Stimulated activated CD8-positive, alpha-beta memory T cell treated with anti-CD3 and anti-CD28 coated beads, Interleukin-4, amount 100 ng/mL, for 1 hour (primary cell): ENCODE measurements around the gene PRR27.

Experiments
- DNase-seq, 2 donors: peaks; one replicate each; pipeline ENCODE4 v3.0.0-alpha.2; 2020; ENCODE audit warnings: low read depth in 2 of 2, low spot score in 1 of 2

The PRR27 gene

DNA sequence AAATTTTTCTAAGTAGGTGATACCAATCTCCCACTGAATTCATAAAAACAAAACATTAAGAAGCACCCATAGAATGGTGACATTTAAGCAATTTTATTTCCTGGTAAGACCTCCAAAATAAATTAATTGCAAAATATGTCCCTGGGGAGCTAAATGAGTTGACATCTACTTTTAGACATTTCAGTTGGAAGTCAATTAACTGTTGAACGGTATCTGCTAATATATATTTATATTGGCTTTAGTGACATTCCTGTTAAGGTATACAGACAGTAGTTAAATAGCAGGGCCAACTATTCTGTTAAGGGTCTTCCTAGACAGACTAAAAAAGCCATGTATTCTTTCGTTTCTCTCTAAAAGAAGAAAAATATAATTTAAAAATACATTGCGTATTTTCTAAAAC is at the start of gene PRR27:
TSS of gene PRR27 (plus strand) at position 301 of the 400 bp plus-strand sequence. CDS start 139 bp downstream, outside the sequence.
- DNase-seq, result no peak

DNA sequence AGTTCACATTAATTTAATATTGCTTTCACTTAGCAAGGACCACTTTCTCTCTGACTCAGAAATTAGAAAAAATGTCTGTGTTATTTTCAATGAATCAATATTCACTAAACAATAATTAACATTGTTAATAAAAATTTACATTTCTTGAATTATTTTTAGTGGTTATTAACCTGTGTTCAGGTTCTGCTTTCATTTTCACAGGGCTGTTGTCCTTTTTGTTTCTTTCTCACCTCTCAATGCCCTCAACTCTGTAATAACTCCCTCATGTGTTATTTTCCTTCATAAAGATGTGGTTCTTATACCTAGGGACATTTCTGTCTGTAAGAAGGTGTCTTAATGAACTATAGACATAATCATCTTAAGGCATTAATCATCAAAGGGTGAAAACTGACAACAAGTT is 43.1 kb upstream of the PRR27 start:
- no peak for DNase-seq

DNA sequence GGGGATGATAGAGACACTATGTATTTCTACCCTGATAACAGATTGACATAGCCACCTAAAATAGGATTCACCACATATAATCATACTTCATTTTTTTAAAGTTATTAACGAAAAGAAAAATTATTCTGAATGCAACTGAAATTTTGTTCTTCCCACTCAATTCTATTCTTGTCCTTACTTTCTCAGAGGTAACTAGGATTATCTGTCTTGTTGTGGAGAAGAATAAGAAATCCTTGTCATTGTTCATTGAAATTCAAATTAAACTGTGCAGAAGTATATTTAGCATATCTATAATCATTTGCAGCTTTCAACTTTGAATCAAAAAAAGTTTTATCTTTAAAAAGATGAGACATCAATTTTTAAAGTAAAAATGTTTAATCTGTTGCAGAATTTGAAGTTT is 40.4 kb upstream of the PRR27 start:
- DNase-seq, result no peak

DNA sequence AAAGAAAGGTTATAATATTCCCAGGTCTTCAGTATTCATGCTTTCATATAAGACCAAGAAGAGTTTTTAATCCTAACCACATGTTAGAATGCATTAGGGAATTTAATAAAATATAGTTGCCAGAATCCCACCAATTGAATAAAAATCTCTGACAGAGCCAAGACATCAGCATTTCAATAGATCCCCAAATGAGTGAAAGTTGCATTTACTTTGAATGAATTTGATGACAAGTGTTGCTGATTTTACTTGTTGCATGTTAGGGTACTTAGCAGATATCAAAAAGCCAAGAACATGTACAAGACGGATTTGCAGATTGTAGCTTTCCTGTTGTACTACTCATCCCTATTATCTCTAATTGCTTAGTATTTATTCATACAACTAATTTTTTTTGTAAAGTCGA is 39.9 kb upstream of the PRR27 start:
- DNase-seq, result no peak

DNA sequence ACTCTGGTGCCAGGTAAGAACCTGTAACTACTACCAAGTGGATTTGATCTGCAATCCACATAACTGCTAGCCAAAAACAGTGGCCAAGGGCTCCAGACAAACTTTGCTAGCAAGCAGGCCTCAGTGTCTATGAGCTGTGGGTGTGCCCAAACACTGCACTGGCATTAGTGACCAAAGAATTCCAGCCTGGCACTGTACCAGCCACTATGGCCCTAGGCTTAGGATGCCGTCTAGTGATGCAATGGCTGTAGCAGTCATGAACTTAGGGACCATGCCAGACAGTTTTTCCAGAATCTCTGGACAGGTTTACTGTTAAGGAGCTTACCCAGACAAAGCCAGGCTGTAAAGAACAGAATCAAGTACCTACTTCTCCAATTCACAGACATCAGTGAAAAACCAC is 33.7 kb upstream of the PRR27 start:
- DNase-seq, result no peak

DNA sequence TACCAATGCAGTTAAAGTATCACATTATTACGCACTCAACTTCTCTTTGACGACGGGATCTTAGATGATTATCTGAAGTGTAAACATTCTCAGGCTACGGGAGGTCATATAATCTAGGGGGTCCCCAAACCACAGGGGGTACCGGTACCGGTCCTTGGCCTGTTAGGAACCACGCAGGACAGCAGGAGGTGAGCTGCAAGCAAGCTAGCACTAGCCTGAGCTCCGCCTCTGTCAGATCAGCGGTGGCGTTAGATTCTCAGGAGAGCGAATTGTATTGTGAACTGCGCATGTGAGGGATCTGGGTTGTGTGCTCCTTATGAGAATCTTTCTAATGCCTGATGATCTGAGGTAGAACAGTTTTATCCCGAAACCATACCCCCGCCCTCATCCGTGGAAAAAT is 20.6 kb upstream of the PRR27 start:
- no peak for DNase-seq

DNA sequence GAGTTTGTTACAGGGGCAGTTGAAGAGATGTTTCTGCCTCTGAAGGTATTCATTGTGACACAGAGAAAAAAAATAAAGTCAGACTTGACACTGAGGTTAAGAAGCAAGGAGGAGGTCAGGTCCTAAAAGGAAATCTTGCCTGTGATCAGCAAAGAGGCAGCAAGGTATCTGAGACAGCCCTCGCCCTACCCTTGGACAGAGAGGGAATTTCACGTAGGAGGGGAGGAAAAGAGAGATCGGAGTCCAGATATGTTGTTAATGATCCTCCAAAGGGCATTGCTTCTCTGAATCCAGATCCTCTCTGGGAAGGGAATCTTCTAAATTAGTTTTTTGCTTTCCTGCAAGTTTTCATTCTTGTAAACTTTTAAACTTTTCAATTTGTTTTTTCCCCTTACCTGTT is 15.3 kb upstream of the PRR27 start:
- no peak for DNase-seq

DNA sequence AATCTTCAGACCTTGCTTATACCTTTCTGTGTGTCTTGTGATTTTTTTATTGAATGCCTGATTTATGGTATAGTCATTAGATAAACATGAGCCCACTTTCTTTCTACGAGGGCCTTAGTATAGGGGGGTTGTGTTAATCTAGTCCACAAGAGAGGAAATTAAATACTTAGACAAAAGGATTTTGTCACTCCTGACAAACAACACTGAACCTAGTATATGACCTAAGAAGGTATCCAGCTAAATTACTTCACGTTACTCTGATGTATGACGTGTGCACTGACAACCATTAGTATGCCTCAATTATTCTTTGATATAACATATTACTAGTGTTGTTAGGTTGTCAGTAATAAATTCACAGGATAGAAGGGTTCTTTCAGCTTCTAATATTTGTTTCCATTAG is 2.8 kb upstream of the PRR27 start:
- DNase-seq, result no peak

DNA sequence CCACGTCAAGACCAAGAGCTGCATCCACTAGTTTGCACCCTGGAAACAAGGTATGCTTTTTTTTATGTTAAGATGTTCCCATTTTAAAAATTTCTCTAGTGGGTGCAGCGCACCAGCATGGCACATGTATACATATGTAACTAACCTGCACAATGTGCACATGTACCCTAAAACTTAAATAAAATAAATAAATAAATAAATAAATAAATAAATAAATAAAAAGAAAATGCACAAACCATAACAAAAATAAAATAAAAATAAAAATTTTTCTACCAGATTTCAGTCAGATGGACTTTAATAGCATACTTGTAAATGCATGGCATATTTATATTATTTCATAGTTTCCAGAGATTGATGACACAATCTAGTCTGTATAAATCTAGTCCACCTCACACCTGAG is 1.9 kb upstream of the PRR27 start:
- DNase-seq, result no peak

DNA sequence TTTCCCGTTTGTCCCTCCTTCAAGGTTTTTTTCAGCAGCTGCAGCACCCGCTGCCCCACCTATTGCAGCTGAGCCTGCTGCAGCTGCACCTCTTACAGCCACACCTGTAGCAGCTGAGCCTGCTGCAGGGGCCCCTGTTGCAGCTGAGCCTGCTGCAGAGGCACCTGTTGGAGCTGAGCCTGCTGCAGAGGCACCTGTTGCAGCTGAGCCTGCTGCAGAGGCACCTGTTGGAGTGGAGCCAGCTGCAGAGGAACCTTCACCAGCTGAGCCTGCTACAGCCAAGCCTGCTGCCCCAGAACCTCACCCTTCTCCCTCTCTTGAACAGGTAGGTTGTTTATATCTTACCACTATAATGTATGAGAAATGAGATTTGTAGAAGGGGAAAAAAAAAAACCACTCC is 4.5 kb downstream of the PRR27 start:
- no peak for DNase-seq

DNA sequence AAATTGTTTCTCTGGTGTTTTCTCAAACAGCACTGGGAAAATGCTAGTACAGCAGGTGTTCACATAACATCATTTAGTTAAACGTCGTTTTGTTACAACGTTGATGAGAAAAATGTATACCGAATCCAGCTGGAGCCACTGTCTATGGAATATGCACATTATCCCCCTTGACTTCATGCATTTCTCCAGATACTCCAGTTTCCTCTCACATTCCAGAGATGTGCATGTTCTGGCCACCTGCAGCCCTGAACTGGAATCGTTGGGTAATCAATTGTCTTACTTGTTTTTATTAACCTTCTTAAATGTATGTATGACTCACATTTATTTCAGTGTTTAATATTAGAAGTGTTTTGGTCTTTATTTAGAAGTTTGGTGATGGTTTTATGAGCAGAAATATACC is 23.1 kb downstream of the PRR27 start:
- DNase-seq, result no peak

DNA sequence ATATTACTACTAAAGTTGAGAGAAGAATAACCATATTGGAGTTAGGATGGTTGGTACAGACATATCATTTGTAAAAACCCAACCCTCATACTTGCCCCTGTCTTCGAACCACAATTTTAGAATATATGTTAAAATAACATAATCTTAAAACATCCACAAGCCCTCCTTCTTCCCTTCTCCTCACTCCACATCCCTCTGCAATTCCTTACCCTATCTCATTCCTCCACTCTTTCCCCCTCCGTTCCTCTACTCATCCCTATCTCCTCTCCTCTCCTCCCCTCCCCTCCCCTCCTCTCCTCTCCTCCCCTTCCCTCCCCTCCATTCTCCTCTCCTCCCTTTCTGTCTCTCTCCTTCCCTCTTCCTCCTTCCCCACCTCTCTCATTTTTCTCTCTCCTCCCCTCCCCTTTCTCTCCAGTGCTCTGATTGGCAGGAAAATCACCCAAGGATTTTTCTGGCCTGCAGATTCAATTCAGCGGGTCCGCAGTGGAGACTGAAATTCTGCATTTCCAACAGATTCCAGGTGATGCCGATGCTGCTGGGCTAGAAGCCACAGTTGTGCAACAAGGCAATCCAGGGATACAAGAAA is 24.1 kb downstream of the PRR27 start:
- no peak for DNase-seq

DNA sequence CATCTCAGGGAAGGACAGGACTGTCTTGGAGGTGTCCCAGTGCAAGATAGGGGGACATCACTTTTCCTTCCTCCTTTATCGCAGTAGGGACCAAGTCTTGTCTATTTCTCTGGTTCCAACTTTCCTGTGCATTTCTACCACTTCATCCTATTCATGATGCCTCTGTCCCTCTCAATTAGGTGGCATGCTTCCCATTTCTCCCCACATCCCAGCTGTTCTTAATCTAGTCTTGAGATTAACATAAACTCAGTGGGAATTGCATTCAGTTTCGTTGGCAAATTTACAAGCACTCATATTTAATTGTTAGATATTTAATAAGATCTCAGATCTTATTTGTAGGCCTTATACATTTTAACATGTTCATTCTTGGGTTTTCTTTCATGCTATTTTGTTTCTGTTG is 25.8 kb downstream of the PRR27 start:
- no peak for DNase-seq

DNA sequence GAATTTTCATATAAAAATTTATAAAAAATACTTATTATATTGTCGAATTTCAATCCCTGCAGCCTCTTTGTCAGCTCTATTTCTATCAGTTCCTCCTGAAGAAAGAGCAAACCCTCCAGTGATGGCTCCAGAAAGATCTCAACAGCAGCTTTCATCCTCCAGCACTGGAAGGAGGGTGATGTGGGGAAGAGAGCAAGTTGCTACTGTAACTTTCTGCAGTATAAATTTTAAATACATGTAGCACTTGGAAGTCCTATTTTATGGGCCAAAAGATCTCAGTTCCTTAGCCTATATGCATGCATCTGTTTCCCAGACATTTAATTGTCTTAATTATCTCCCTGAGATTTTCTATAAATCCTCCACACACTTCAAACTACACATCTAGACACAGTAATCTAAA is 27.8 kb downstream of the PRR27 start:
- no peak for DNase-seq

DNA sequence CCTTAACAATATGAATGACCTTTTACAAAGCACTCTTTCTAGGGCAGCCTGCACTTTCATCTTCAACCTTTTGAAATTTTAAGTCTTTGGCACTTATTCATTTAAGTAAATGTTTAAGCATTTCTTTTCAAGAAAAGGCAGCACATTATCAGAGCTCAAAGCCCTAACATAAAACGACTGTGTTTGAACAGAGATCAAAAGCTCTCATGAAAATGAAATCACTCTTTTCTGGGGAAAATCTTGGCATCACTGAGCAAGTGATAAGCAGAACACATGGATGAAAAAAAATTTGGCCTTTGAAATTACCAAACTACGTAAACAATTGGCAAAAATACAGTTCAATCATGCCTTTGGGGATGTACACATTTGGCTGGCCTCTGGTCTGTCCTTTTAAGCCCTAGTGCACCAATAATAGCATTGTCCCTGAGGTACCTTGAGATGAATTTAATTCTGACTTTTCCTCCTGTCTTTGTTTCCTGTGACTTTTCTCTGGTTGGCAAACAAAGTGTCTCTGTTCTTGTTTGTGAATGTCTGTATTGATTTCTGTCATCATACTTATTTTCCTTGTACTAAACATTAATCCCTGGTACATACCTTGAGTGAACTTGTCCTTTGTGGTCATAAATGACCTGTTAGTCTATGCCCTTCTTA is 28.6 kb downstream of the PRR27 start:
- no peak for DNase-seq

DNA sequence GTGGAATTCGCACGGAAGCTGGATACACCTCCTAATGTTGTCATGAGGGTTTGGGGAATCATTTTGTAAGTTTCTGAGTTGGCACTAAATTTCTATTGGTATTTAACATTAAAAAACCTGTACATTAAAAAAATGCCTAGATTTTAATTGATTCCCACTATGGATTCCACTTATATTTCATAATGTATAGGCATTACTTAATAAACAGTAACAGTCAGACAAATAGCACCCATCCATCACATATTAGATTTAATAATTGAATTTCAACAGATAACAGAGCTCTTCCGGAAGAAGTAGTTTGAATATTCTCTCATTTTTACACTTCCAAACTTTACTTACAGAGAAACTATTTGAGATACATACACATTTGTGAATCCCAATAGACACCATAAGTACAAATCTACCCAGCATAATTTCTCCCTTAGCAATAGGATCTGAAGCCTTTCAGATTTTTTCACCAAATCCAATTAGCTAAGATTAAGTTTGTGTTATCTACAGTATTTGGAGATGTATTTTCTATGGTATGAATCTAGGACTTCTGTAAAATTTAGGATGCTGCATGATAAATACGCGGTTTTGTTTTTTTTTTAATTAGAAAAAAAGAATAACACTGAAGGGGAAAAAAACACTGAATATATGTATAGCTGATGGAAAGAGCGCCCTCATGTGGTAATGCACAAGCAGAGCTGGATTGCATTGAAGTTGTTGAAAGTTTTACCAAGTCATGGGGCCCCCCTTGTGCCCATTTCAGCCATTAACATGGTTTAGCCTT is 29.3 kb downstream of the PRR27 start:
- DNase-seq, result no peak

DNA sequence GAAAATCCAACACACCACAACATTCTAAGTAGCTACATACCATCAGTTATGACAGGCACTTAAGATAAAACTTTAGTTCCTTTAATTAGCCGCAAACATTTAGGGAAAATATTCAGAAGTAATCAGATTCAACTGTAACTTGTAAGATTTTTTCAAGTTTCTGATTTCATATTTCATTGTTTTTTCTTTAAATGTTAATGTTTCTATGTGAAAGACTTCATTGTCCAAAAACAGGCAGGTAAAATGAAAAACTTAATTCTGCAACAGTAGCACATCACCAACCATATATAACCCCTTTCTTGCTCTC is 29.9 kb downstream of the PRR27 start:
- no peak for DNase-seq

DNA sequence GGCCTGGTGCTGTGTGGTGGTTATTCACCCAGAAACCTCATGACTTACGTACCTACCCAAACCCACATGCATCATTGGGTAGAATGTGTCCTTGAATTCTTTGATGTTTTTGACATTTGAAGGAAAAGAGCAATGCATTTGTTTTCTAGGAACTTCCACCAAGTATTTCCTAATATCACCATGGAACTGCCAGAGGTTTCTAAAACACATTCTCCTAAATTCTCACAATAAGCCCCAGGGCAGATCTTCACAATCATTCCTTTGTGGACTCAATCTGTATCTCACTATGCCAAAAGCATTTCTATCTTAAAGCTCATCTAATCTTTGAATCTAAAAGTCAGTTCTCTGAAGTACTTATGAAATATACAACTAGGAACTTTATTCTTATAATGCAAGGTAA is 33.2 kb downstream of the PRR27 start:
- no peak for DNase-seq

DNA sequence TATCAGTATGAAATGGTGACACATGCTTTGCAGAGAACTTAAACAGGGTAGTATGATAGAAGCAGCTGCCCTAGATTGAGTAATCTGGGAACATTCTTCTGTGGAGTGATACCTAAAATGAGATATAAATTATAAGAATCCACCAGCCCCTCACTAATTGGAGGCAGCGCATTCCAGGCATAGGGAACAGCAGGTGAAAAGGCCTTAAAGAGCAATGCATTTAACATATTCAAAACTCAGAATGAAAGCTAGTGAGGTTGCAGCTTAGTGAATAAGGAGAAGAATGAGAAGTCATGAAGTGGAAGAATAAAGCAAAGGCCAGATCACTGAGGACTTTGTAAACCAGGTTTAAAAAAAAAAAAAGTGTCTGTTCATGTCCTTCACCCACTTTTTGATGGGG is 36.5 kb downstream of the PRR27 start:
- no peak for DNase-seq

DNA sequence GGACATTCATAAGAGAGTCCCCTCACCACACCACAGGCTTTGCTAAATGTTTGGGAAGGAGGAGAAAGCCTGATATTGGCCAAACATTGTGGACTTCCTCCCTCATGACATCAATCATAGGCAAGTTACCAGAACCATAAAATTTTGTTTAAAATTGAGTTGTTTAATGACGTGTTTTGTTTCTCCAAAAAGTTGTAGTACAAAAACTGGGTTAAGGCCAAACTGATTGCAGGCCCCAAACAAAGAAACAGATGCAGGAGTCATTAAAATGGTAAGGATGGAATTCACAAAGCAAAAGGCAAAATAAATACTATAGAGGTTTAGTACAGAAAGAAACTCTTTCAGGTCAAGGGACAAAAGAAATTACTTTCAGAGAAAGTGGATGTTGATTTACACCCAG is 37.6 kb downstream of the PRR27 start:
- DNase-seq, result no peak

DNA sequence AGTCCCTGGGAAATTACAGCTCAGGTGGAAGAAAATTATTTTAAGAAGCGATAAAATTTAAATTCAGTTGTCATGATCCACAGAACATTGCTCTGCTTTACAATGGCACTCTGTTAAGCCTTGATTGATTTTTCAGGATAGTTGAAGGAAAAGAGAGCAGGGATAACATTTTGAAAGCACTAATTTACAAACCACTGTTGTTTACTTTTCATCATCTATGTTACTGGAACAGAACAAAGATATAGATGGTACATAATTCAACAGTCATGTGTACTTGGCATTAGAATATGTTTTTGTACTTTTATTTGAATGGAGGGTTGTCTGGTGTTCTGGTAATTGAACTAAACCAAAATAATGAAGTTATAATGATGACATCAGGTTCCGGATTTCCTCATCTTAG is 38.9 kb downstream of the PRR27 start:
- DNase-seq, result no peak

DNA sequence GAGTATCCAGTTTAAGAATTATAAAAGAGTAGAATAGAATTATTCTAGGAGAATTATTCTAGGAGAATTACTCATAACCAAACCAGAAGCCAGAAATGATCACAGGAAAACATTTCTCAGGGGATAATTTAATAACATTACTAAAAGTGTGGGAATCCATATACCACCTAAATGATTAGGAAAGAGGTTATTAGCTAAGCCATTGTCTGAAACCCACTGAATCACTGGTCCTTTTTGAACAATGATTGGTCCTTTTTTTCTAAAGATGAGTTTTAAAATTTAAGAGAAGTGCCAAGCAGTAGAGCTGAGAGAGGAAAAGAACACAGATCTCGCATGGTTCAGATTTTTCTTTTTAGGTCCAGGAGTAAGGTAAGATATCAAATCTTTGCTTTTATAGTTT is 41.4 kb downstream of the PRR27 start, which contains the start of gene ODAM:
TSS of gene ODAM (plus strand) at position 301 of the 400 bp plus-strand sequence. CDS start 819 bp downstream, outside the sequence.
- DNase-seq, result no peak

DNA sequence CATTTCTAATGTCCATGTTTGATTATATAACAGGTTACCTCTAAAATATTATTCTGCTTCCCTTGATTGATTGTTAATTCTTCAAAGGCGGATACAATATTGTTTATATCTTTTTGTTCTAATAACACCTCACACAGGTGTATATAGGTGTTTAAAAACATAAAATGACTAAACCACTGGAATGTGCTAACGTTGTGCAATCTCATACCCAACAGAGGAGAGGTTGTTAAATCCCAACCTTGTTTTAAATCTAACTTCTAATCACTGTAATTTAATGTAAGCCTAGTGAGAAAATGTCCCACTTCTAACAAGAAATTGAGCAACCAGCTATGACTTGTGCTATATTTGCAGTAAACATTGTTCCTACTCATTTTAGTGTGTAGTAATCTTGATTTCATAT is 42.8 kb downstream of the PRR27 start:
- no peak for DNase-seq
